Stimulated activated CD8-positive, alpha-beta memory T cell treated with anti-CD3 and anti-CD28 coated beads, Interleukin-12 subunit alpha, Interleukin-12 subunit beta, amount 100 ng/mL, for 1 hour (primary cell): ENCODE measurements around the gene TAS2R30.

ENCODE experiments used
- DNase-seq: peaks from one replicate; pipeline ENCODE4 v3.0.0-alpha.2; 2020; ENCODE audit warnings: low read depth

TAS2R30 gene

GRCh38 chr12:11134305-11134704, at the start of gene TAS2R30:
TSS of gene TAS2R30 (minus strand) at chr12:11134644. CDS start at chr12:11134244, 400 bp downstream.
- no peak for DNase-seq

- DNase-seq, result no peak
Observed at GRCh38 chr12:11183011-11183410, 48.6 kb upstream of the TAS2R30 start.

GRCh38 chr12:11182529-11182928, 48.1 kb upstream of the TAS2R30 start:
- DNase-seq, result no peak

GRCh38 chr12:11178250-11178649, 43.8 kb upstream of the TAS2R30 start:
- DNase-seq, result no peak

- DNase-seq, result no peak
Observed at GRCh38 chr12:11174022-11174421, 39.6 kb upstream of the TAS2R30 start.

- no peak for DNase-seq
Observed at GRCh38 chr12:11171969-11172675, 37.7 kb upstream of the TAS2R30 start.

GRCh38 chr12:11171145-11171968, 36.9 kb upstream of the TAS2R30 start, which contains the start of gene SMIM10L1:
TSS of gene SMIM10L1 (plus strand) at chr12:11171194. CDS start at chr12:11171357, 163 bp downstream.
- peak; percentile 77 for DNase-seq

- no peak for DNase-seq
Observed at GRCh38 chr12:11170810-11171144, 36.3 kb upstream of the TAS2R30 start.

- no peak for DNase-seq
Observed at GRCh38 chr12:11166300-11166699, 31.9 kb upstream of the TAS2R30 start.

GRCh38 chr12:11164384-11164783, 29.9 kb upstream of the TAS2R30 start:
- DNase-seq, result no peak

GRCh38 chr12:11162502-11162901, 28.1 kb upstream of the TAS2R30 start:
- no peak for DNase-seq

- no peak for DNase-seq
Observed at GRCh38 chr12:11158885-11159444, 24.5 kb upstream of the TAS2R30 start.

GRCh38 chr12:11154400-11154925, 20.0 kb upstream of the TAS2R30 start:
- DNase-seq, result no peak

- DNase-seq, result no peak
Observed at GRCh38 chr12:11152725-11153124, 18.3 kb upstream of the TAS2R30 start.

GRCh38 chr12:11150832-11151231, 16.4 kb upstream of the TAS2R30 start:
- no peak for DNase-seq

- DNase-seq, result no peak
Observed at GRCh38 chr12:11147420-11147819, 13.0 kb upstream of the TAS2R30 start.

GRCh38 chr12:11144297-11144696, 9.9 kb upstream of the TAS2R30 start:
- DNase-seq, result no peak

- DNase-seq, result no peak
Observed at GRCh38 chr12:11143352-11143751, 8.9 kb upstream of the TAS2R30 start.

GRCh38 chr12:11136075-11136474, 1.6 kb upstream of the TAS2R30 start:
- DNase-seq, result no peak

GRCh38 chr12:11133816-11134215, 628 bp downstream of the TAS2R30 start:
- DNase-seq, result no peak

GRCh38 chr12:11133162-11133561, 1.3 kb downstream of the TAS2R30 start:
- no peak for DNase-seq

GRCh38 chr12:11130999-11131398, 3.4 kb downstream of the TAS2R30 start:
- DNase-seq, result no peak

GRCh38 chr12:11130382-11130781, 4.1 kb downstream of the TAS2R30 start:
- DNase-seq, result no peak
